HCT116 (cell line): ENCODE data around the gene NEK9. TPM values are rescaled to one million over a fixed set of nuclear protein-coding genes. Genes with fewer than 3 reads are reported as not detected.

Experiments
- ATAC-seq: fragments of 200-7000 bp; cut with Tn5 transposase; 2 replicates; pipeline ENCODE4 v1.9.1; 2020; ENCODE audit warnings: mild to moderate bottlenecking, moderate library complexity
- BruUV-seq: library from RNA; stranded (reverse); fragments of 400-500 nt; replicated peaks from 2 replicates; lab custom pipeline; 2021; lab: Mats Ljungman, UMichigan
- CTCF ChIA-PET: fragments of 300-600 bp; sonication (Branson Sonifier 250); formaldehyde crosslinking; loops from one replicate; lab custom pipeline; 2021; ENCODE audit warnings: antibody characterized with exemption; lab: Charles Lee
- POLR2A ChIA-PET: fragments of 300-600, 350-600 bp; sonication (Branson Sonifier 250); formaldehyde crosslinking; loops from one replicate; lab custom pipeline; 2021; ENCODE audit warnings: antibody characterized with exemption; lab: Charles Lee
- RAD21 ChIA-PET, 2 experiments: fragments of 300-600 bp; sonication (Branson Sonifier 250); formaldehyde crosslinking; loops; one replicate each; lab custom pipeline; 2023; ENCODE audit warnings: low total read pairs in 2 of 2; ENCODE audit not compliant: uncharacterized antibody in 2 of 2, unreplicated experiment in 2 of 2, low non-redundant PET in 1 of 2; lab: Charles Lee
- DNase-seq: peaks from one replicate; pipeline ENCODE4 v3.0.0-alpha.2; 2010; ENCODE audit warnings: low read depth, low spot score
- H2AFZ ChIP-seq: fragments of 200-600 bp; shearing (Covaris generic), sonication (generic); 2 replicates; pipeline ENCODE4 v1.6.1; 2017; ENCODE audit warnings: low read depth, mixed run types, mixed read lengths, antibody characterized with exemption, low read length; ENCODE audit not compliant: poor library complexity, severe bottlenecking
- H3K27ac ChIP-seq: 2 replicates; pipeline ENCODE4 v1.5.1; 2012; ENCODE audit warnings: low read depth, low read length
- H3K27me3 ChIP-seq: fragments of 200-600 bp; sonication (generic); 2 replicates; pipeline ENCODE4 v1.6.1; 2016; ENCODE audit warnings: mixed run types, low read length, mixed read lengths; ENCODE audit not compliant: insufficient read depth
- H3K36me3 ChIP-seq, 2 experiments: fragments of 200-500 bp in 1 of 2; fragments of 200-600 bp in 1 of 2; sonication (Bioruptor generic) in 1 of 2; sonication (generic) in 1 of 2; 2 replicates each; pipeline versions ENCODE4 v1.5.1 to v1.6.1; 2014 to 2016; ENCODE audit warnings: low read length in 2 of 2, inconsistent platforms in 1 of 2, mixed read lengths in 1 of 2, mixed run types in 1 of 2; ENCODE audit not compliant: insufficient read depth in 2 of 2, control insufficient read depth in 1 of 2
- H3K4me1 ChIP-seq, 2 experiments: fragments of 200-600 bp in 1 of 2; sonication (generic) in 1 of 2; 2 replicates each; pipeline versions ENCODE4 v1.5.1 to v1.6.1; 2012 to 2017; ENCODE audit warnings: low read length in 2 of 2, inconsistent platforms in 1 of 2, mild to moderate bottlenecking in 1 of 2, mixed read lengths in 1 of 2, mixed run types in 1 of 2, moderate library complexity in 1 of 2; ENCODE audit not compliant: insufficient read depth in 2 of 2, control insufficient read depth in 1 of 2
- H3K4me2 ChIP-seq: fragments of 200-600 bp; sonication (generic); 2 replicates; pipeline ENCODE4 v1.6.1; 2017; ENCODE audit warnings: mixed run types, low read length, mixed read lengths
- H3K4me3 ChIP-seq, 2 experiments: fragments of 200-600 bp in 1 of 2; sonication (generic) in 1 of 2; replicated peaks in 1 of 2; 2 replicates each; pipeline ENCODE4 v1.5.1; 2011 to 2016; ENCODE audit warnings: low read length in 2 of 2, control low read depth in 1 of 2, low read depth in 1 of 2, mild to moderate bottlenecking in 1 of 2, mixed read lengths in 1 of 2, mixed run types in 1 of 2
- H3K79me2 ChIP-seq: fragments of 200-600 bp; sonication (generic); 2 replicates; pipeline ENCODE4 v1.6.1; 2017; ENCODE audit warnings: mild to moderate bottlenecking, mixed run types, low read length, moderate library complexity, mixed read lengths; ENCODE audit not compliant: insufficient read depth
- H3K9ac ChIP-seq: fragments of 200-600 bp; sonication (generic); 2 replicates; pipeline ENCODE4 v1.6.1; 2016; ENCODE audit warnings: low read length, mixed read lengths
- H3K9me2 ChIP-seq: fragments of 200-600 bp; sonication (generic), shearing (Covaris generic); 2 replicates; pipeline ENCODE4 v1.6.1; 2017; ENCODE audit warnings: mixed run types, mild to moderate bottlenecking, moderate library complexity; ENCODE audit not compliant: insufficient read depth
- H3K9me3 ChIP-seq, 2 experiments: fragments of 200-500 bp in 1 of 2; fragments of 200-600 bp in 1 of 2; sonication (Bioruptor generic) in 1 of 2; sonication (generic) in 1 of 2; 2 replicates each; pipeline ENCODE4 v1.6.1; 2014 to 2017; ENCODE audit warnings: low read length in 2 of 2, mixed read lengths in 2 of 2, inconsistent platforms in 1 of 2, low read depth in 1 of 2, mild to moderate bottlenecking in 1 of 2, mixed run types in 1 of 2, moderate library complexity in 1 of 2; ENCODE audit not compliant: control insufficient read depth in 1 of 2, insufficient read depth in 1 of 2
- H4K20me1 ChIP-seq: fragments of 200-600 bp; sonication (generic), shearing (Covaris generic); 2 replicates; pipeline ENCODE4 v1.6.1; 2017; ENCODE audit warnings: mixed run types, mild to moderate bottlenecking, moderate library complexity; ENCODE audit not compliant: insufficient read depth
- CTCF ChIP-seq, 3 experiments: fragments of 200-600 bp in 1 of 3; sonication (generic) in 1 of 3; IDR thresholded peaks in 2 of 3; conservative IDR thresholded peaks in 1 of 3; 2 replicates each; pipeline ENCODE4 v1.5.1; 2012 to 2017; ENCODE audit warnings: low read depth in 2 of 3, low read length in 2 of 3, antibody characterized with exemption in 1 of 3, borderline replicate concordance in 1 of 3, control low read depth in 1 of 3, mild to moderate bottlenecking in 1 of 3, mixed read lengths in 1 of 3, mixed run types in 1 of 3, moderate library complexity in 1 of 3; ENCODE audit not compliant: insufficient read depth in 1 of 3
- EGR1 ChIP-seq: IDR thresholded peaks from 2 replicates; pipeline ENCODE4 v1.6.1; 2012; ENCODE audit warnings: low read depth
- EZH2phosphoT487 ChIP-seq: fragments of 200-600 bp; IDR thresholded peaks from 2 replicates; pipeline ENCODE4 v1.6.1; 2018; ENCODE audit warnings: antibody characterized with exemption, borderline replicate concordance
- POLR2AphosphoS5 ChIP-seq: IDR thresholded peaks from 2 replicates; pipeline ENCODE4 v1.6.1; 2011; ENCODE audit warnings: mild to moderate bottlenecking, low read depth, low read length, moderate library complexity
- SP1 ChIP-seq: IDR thresholded peaks from 2 replicates; pipeline ENCODE4 v1.6.1; 2012; ENCODE audit warnings: low read depth
- YY1 ChIP-seq: IDR thresholded peaks from 2 replicates; pipeline ENCODE4 v1.6.1; 2011; ENCODE audit warnings: low read length, low read depth, moderate library complexity, mild to moderate bottlenecking; ENCODE audit not compliant: insufficient replicate concordance; ENCODE audit errors: extremely low read depth
- ZFX ChIP-seq: fragments of 450-650 bp; IDR thresholded peaks from 2 replicates; pipeline ENCODE4 v1.6.1; 2017
- ZNF274 ChIP-seq: fragments of 200-500 bp; sonication (Bioruptor generic); IDR thresholded peaks from 2 replicates; pipeline ENCODE4 v1.6.1; 2014; ENCODE audit warnings: mild to moderate bottlenecking, low read depth, low read length, inconsistent platforms
- intact Hi-C: fragments of 100-400 bp; cut with micrococcal nuclease; formaldehyde crosslinking; loops from 2 replicates; pipeline ENCODE4 v1.10.0; 2022
- total RNA-seq: library from RNA; stranded (reverse); gene quantifications from one replicate; pipeline ENCODE4 v1.2.1, GENCODE V29; 2021; ENCODE audit not compliant: unreplicated experiment
- TF ChIP-seq, protein P1 (sequence below): IDR thresholded peaks from 2 replicates; pipeline ENCODE4 v1.6.1; 2012; ENCODE audit warnings: low read depth
- TF ChIP-seq, protein P2 (sequence below): IDR thresholded peaks from 2 replicates; pipeline ENCODE4 v1.6.1; 2012

NEK9 gene
- total RNA-seq, 1 experiment from 2014 or later = 64.4 TPM

DNA sequence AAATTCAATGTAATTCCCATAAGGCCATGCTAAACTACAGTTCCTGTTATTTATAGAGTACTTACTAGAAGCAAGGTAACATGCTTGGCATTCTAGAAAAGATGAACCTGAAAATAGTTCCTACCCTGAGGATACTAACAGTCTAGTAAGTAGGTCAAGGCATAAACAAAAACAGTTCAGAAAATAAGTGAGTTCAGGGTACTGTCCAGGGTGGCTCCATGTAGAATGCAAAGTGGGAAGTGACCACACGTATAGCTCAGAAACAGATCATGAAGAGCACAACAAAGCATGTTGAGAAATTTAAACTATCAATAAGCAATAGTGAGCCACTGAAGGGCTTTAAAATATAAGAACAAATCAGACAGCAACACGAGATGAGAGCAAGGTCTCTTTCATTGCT is 47.2 kb upstream of the NEK9 start (continued):
- TF ChIP-seq CTCF (IDR thresholded peaks at IDR 0.05 in 2 of 3, conservative IDR thresholded peaks at IDR 0.05 in 1 of 3; ENCODE audit: borderline replicate concordance in 1 of 3, insufficient read depth in 1 of 3, low read depth in 2 of 3, low read length in 2 of 3) = no peak
- TF ChIP-seq ZNF274 = no peak
- TF ChIP-seq EGR1 = no peak
- TF ChIP-seq, all 23 proteins: peak for 0

DNA sequence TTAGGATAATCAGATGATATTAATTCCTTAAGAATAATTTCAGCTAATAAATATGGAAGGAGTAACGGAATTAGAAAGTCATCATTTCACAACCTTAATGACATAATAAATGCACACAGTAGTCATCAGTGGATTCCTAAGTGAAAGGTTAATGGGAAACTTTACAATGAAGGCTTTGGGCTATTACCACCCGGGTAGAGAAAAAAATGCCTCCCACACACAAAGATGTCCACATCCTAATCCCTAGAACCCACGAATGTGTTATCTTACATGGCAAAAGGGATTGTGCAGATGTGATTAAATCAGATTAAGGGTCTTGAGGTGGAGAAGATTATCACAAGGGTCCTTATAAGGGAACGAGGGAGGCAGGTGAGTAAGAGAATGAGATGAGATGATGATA is 43.9 kb upstream of the NEK9 start:
- peaks cover 99% of the 10 kb centered on the region for H3K79me2 ChIP-seq

More for the DNA sequence above, 43.9 kb upstream of the NEK9 start:
- Histone ChIP-seq H3K9me2 (no peaks in the 10 kb centered on the region), H3K27ac (no peak overlapping the region), H3K4me1 (peaks cover 2 to 10% of the 10 kb centered on the region in 2 experiments; a peak in 2 of 4 replicates), H3K4me2 (no peak overlapping the region), H3K36me3 (no peaks in the 10 kb centered on the region), H3K9me3 (no peaks in the 10 kb centered on the region), H3K27me3 (no peaks in the 10 kb centered on the region), H3K4me3 (no peak overlapping the region), H2AFZ (no peak overlapping the region), H3K9ac (no peak overlapping the region), H4K20me1 (0 out of 2 replicates have a peak, but pooled peaks cover 4% of the 10 kb centered on the region)
- BruUV-seq = no TSS peak
- CTCF ChIA-PET = no interaction called here
- ATAC-seq = no peak
- intact Hi-C loops = no loop called here
- RAD21 ChIA-PET = no interaction called here
- no peak for DNase-seq
- POLR2A ChIA-PET = no interaction called here
- TF ChIP-seq EZH2phosphoT487 = no peak
- TF ChIP-seq, protein P1, sequence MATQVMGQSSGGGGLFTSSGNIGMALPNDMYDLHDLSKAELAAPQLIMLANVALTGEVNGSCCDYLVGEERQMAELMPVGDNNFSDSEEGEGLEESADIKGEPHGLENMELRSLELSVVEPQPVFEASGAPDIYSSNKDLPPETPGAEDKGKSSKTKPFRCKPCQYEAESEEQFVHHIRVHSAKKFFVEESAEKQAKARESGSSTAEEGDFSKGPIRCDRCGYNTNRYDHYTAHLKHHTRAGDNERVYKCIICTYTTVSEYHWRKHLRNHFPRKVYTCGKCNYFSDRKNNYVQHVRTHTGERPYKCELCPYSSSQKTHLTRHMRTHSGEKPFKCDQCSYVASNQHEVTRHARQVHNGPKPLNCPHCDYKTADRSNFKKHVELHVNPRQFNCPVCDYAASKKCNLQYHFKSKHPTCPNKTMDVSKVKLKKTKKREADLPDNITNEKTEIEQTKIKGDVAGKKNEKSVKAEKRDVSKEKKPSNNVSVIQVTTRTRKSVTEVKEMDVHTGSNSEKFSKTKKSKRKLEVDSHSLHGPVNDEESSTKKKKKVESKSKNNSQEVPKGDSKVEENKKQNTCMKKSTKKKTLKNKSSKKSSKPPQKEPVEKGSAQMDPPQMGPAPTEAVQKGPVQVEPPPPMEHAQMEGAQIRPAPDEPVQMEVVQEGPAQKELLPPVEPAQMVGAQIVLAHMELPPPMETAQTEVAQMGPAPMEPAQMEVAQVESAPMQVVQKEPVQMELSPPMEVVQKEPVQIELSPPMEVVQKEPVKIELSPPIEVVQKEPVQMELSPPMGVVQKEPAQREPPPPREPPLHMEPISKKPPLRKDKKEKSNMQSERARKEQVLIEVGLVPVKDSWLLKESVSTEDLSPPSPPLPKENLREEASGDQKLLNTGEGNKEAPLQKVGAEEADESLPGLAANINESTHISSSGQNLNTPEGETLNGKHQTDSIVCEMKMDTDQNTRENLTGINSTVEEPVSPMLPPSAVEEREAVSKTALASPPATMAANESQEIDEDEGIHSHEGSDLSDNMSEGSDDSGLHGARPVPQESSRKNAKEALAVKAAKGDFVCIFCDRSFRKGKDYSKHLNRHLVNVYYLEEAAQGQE = no peak
- TF ChIP-seq ZFX = no peak
- TF ChIP-seq CTCF (IDR thresholded peaks at IDR 0.05 in 2 of 3, conservative IDR thresholded peaks at IDR 0.05 in 1 of 3; ENCODE audit: borderline replicate concordance in 1 of 3, insufficient read depth in 1 of 3, low read depth in 2 of 3, low read length in 2 of 3) = no peak
- no peak for TF ChIP-seq YY1
- no peak for TF ChIP-seq SP1
- no peak for TF ChIP-seq POLR2AphosphoS5
- TF ChIP-seq, protein P2, sequence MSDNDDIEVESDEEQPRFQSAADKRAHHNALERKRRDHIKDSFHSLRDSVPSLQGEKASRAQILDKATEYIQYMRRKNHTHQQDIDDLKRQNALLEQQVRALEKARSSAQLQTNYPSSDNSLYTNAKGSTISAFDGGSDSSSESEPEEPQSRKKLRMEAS = no peak
